ENCODE data around the gene SREBF2. TPM values are rescaled to one million over a fixed set of nuclear protein-coding genes. Genes with fewer than 3 reads are reported as not detected.

The SREBF2 gene
- total RNA-seq, 1 experiment from 2014 or later: 129 TPM

DNA sequence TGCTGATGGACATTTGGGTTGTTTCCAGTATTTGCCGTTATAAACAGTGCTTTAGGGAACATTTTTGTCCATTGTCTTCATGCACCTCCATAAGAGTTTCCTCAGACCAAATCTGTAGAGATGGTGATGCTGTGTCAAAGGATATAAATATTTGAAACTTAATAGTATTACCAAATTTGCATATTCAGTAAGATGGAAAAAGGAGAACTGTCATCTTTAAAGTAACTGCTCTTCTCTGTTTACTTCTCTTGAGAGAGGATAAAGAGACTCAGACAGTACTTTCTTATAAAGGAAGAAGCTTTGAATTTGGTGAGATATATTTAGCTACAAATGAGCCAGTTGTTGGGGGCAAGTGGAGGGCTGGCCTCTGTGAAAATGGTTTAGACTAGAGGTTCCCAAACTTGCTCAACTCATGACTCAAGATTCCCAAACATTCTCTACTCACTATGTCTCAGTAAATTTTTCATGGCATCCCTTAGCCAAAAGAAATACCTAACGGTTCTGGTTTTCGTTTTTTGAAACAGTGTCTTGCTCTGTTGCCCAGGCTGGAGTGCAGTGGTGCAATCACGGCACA, 55.8 kb downstream of the SREBF2 start:
- intact Hi-C loops (cut with micrococcal nuclease): no loop called here
- POLR2A ChIA-PET: no interaction called here
- no peak overlapping the region for H3K4me2 ChIP-seq (ENCODE audit: low read length)
- no peak overlapping the region for H3K27ac ChIP-seq (ENCODE audit: low read depth, low read length)
- TF ChIP-seq POLR2A (IDR thresholded peaks at IDR 0.05; ENCODE audit: borderline replicate concordance, extremely low read depth, insufficient read depth, insufficient read length): no peak
- no peak for TF ChIP-seq EZH2phosphoT487 (IDR thresholded peaks at IDR 0.05; ENCODE audit: borderline replicate concordance)
- TF ChIP-seq FOSL1 (IDR thresholded peaks at IDR 0.05; ENCODE audit: low read depth): no peak
- no peak for TF ChIP-seq EGR1 (IDR thresholded peaks at IDR 0.05; ENCODE audit: low read depth)
- no peak for TF ChIP-seq SRF (IDR thresholded peaks at IDR 0.05; ENCODE audit: low read depth)
- TF ChIP-seq, protein P1, sequence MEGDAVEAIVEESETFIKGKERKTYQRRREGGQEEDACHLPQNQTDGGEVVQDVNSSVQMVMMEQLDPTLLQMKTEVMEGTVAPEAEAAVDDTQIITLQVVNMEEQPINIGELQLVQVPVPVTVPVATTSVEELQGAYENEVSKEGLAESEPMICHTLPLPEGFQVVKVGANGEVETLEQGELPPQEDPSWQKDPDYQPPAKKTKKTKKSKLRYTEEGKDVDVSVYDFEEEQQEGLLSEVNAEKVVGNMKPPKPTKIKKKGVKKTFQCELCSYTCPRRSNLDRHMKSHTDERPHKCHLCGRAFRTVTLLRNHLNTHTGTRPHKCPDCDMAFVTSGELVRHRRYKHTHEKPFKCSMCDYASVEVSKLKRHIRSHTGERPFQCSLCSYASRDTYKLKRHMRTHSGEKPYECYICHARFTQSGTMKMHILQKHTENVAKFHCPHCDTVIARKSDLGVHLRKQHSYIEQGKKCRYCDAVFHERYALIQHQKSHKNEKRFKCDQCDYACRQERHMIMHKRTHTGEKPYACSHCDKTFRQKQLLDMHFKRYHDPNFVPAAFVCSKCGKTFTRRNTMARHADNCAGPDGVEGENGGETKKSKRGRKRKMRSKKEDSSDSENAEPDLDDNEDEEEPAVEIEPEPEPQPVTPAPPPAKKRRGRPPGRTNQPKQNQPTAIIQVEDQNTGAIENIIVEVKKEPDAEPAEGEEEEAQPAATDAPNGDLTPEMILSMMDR (IDR thresholded peaks at IDR 0.05 in 2 of 3, conservative IDR thresholded peaks at IDR 0.05 in 1 of 3; ENCODE audit: borderline replicate concordance in 1 of 3, insufficient read depth in 1 of 3, low read depth in 2 of 3, low read length in 2 of 3): no peak
- TF ChIP-seq CBX3 (IDR thresholded peaks at IDR 0.05; ENCODE audit: low read depth): no peak
- no peak for TF ChIP-seq SIN3A (IDR thresholded peaks at IDR 0.05; ENCODE audit: low read depth)
- TF ChIP-seq ELF1 (IDR thresholded peaks at IDR 0.05; ENCODE audit: borderline replicate concordance, low read depth): no peak
- TF ChIP-seq, protein P2, sequence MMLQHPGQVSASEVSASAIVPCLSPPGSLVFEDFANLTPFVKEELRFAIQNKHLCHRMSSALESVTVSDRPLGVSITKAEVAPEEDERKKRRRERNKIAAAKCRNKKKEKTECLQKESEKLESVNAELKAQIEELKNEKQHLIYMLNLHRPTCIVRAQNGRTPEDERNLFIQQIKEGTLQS (IDR thresholded peaks at IDR 0.05): no peak
- TF ChIP-seq CEBPB (IDR thresholded peaks at IDR 0.05; ENCODE audit: low read depth): no peak
- TF ChIP-seq TCF7L2 (IDR thresholded peaks at IDR 0.05; ENCODE audit: borderline replicate concordance, extremely low read depth, insufficient read depth, insufficient read length): no peak
- TF ChIP-seq EZH2 (IDR thresholded peaks at IDR 0.05): no peak
- no peak for TF ChIP-seq SP1 (IDR thresholded peaks at IDR 0.05; ENCODE audit: low read depth)
- no peaks in the 10 kb centered on the region for H3K9me3 ChIP-seq (ENCODE audit: control insufficient read depth in 1 of 2, insufficient read depth in 1 of 2, low read depth in 1 of 2, low read length in 2 of 2)
- no peaks in the 10 kb centered on the region for H3K27me3 ChIP-seq (ENCODE audit: insufficient read depth, low read length)
- H3K79me2 ChIP-seq (ENCODE audit: insufficient read depth, low read length): no peaks in the 10 kb centered on the region
- peaks cover 26 to 41% of the 10 kb centered on the region in 2 experiments for H3K36me3 ChIP-seq (ENCODE audit: control insufficient read depth in 1 of 2, insufficient read depth in 2 of 2, low read length in 2 of 2)
- RAD21 ChIA-PET (ENCODE audit: low non-redundant PET in 1 of 2, low total read pairs in 2 of 2, uncharacterized antibody in 2 of 2, unreplicated experiment in 2 of 2): no interaction called here
- H3K9me2 ChIP-seq (ENCODE audit: insufficient read depth): no peaks in the 10 kb centered on the region
- no peak overlapping the region for H2AFZ ChIP-seq (ENCODE audit: low read depth, low read length, poor library complexity, severe bottlenecking)
- H3K4me1 ChIP-seq (ENCODE audit: control insufficient read depth in 1 of 2, insufficient read depth in 2 of 2, low read length in 2 of 2): no peaks in the 10 kb centered on the region
- no peak overlapping the region for H3K4me3 ChIP-seq (replicated peaks in 1 of 2; ENCODE audit: low read depth in 1 of 2, low read length in 2 of 2)
- no peak overlapping the region for H3K9ac ChIP-seq (ENCODE audit: low read length)
- H4K20me1 ChIP-seq (ENCODE audit: insufficient read depth): no peaks in the 10 kb centered on the region
- no TSS peak for BruUV-seq (replicated peaks)
- CTCF ChIA-PET: no interaction called here
- ATAC-seq (no peak), DNase-seq (ENCODE audit: low read depth, low spot score) (no peak)
